Hepatocyte (in vitro differentiated cells): ENCODE data around the gene LHX4.

Source experiments
- CTCF ChIP-seq: fragments of 200-600 bp; sonication (generic); IDR thresholded peaks from 2 replicates; pipeline ENCODE4 v1.5.1; 2016; ENCODE audit warnings: antibody characterized with exemption, mild to moderate bottlenecking; ENCODE audit not compliant: poor library complexity
- EZH2 ChIP-seq: fragments of 200-600 bp; sonication (generic); IDR thresholded peaks from 2 replicates; pipeline ENCODE4 v1.6.1; 2016; ENCODE audit warnings: antibody characterized with exemption, mild to moderate bottlenecking, borderline replicate concordance

GRCh38 chr1:180250883-180251509, 20.9 kb downstream of the LHX4 start:
- no peak for TF ChIP-seq CTCF
- no peak for TF ChIP-seq EZH2
